HG03439 (cell line): Measurements from ENCODE around the gene RAD23B.
"Not testable (repeated sequence)": the region's sequence is repeated elsewhere in the genome, so short reads cannot be mapped to it uniquely, and the experiment has no call there.

Source experiments
- ATAC-seq: cut with Tn5 transposase; IDR thresholded peaks from one replicate; pipeline ENCODE4 v1.9.1; 2021; ENCODE audit warnings: mild to moderate bottlenecking, moderate library complexity; ENCODE audit not compliant: unreplicated experiment

Gene RAD23B

DNA sequence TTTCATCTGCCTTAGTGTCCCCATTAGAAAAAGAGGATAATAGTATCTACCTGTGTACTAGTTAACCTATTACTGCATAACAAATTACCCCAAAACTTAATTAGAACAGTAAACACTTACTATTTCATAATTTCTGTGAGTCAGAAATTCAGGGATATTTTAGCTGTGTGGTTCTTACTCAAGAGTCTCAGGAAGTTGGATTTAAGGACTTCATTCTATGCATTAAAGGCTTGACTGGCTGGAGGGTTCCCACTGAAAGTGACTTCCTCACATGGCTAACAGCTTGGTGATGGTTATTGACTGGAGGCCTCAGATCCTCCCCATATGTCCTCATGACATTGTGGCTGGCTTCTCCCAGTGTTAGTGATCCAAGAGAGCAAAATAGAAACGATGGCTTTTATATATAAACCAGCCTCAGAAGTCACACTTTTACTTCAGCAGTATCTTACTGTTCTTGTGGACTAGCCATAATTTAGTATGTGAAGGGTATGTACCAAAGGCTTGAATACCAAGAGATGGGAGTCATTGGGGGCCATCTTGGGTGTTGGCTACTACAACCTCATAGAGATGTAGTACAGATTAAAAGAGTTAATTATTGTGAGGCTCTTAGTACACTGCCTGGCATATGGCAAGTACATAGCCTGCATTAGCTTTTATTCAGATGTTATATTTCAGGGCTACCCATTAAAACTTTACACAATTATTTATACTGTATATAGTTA, 9.9 kb downstream of the RAD23B start:
- no peak for ATAC-seq

DNA sequence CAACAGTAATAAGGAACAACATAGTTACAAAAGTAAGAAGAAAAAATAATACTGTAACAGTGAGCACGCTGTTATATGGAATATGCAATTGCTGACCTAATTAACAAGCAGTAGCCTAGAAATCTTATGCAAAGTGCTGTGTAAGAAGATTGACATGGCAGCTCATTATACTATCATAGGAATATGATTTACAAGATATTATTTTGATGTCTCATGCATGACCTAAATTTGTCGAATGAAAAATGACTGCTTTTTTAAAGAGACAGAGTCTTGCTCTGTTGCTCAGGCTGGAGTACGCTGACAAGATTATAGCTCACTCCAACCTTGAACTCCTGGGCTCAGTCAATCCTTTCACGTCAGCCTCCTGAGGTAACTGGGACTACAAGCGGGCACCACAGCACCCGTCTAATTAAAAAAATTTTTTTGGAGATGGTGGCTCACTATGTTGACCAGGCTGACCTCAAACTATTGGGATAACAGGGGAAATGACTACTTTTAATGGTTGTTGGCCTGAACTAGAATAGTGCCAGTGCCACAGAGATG, 10.5 kb downstream of the RAD23B start:
- no peak for ATAC-seq

DNA sequence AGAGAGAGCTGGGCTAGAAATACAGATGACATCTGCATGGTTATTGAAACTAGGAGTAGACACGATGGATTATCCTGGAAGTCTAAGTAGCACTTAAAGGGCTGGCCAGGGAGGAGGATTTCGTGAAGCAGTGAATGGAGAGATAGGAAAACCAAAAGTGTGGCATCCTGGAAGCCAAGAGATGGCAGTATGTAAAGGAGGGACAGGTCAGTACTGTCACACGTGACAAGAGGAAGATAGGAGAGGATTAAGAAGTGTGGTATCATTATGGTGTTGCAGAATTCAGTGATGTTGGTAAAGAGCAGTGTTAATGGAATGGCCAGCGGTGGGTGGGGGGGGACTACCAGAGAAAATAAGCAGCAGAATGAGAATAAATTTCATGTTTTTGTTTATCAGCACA, 11.7 kb downstream of the RAD23B start:
- ATAC-seq = no peak

DNA sequence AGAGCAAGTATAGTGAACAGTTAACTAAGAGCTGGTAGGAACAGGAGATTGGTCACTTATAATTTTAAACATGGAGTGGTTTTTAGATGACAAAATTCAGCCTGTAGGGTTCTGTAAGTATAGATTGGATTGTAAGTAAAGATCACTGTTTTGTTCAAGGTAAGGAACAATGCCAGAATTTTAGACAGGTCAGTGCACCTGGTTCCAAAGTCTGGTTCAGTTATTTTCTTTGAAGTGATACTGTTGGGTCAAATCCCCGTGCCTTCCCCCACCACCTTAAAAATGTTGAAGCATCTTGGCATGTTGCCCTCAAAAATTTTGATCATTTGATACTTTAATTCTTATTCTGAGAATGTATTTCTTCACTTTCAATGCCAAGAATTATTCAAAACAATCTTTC, 12.9 kb downstream of the RAD23B start:
- no peak for ATAC-seq

DNA sequence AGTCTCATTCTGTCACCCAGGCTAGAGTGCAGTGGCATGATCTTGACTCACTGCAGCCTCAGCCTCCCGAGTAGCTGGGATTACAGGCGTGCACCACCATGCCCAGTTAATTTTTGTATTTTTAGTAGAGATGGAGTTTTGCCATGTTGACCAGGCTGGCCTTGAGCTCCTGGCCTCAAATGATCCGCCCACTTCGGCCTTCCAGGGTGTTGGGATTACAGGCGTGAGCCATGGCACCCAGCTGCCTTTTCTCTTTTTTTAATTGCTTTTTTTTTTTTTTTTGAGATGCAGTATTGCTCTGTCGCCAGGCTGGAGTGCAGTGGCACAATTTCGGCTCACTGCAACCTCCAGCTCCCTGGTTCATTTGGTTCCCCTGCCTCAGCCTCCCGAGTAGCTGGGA, 13.5 kb downstream of the RAD23B start:
- ATAC-seq = not testable (repeated sequence)

DNA sequence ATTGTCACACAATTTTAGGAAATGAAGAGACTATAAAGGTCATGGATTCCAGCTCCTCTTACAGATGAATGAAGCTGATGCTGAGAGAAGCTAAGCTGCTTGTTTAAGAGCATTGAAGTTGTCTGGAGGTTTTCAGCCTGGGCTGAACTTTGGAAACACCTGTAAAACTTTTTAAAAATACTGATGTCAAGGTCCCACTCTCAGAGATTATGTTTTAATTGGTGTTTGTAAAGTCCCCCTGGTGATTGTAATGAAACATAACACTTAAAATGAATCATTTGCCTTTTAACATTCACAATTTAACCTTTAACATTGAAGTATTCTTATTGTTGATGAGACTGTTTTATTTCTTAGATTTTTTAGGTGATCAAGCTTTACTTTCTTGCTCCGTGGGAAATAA, 16.4 kb downstream of the RAD23B start:
- ATAC-seq = no peak

DNA sequence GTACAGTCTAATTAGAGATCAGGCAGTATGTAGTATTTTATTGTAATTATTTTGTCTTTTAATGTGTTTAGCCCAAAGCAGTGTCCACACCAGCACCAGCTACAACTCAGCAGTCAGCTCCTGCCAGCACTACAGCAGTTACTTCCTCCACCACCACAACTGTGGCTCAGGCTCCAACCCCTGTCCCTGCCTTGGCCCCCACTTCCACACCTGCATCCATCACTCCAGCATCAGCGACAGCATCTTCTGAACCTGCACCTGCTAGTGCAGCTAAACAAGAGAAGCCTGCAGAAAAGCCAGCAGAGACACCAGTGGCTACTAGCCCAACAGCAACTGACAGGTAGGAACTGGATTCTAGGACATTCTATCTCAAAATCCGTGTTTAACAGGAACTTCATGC, 23.2 kb downstream of the RAD23B start:
- ATAC-seq = no peak

DNA sequence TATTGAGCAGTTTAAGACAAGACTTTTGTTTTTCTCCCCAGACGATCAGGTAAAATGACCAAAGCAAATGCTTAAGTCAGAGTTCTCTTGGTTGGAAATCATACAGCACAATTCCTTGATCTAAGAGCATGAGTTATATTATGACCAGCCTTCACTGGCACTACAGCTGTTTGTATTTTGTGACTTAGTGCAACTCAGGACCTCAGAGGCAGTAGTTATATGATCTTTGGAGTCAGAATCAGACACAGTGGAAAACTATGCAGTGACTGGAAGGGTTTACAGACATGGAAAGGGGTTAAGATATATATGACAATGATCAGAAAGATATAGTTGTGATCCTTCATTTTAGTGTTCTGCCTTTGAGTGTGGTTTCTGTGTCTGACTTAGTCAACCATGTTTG, 24.3 kb downstream of the RAD23B start:
- ATAC-seq = no peak

DNA sequence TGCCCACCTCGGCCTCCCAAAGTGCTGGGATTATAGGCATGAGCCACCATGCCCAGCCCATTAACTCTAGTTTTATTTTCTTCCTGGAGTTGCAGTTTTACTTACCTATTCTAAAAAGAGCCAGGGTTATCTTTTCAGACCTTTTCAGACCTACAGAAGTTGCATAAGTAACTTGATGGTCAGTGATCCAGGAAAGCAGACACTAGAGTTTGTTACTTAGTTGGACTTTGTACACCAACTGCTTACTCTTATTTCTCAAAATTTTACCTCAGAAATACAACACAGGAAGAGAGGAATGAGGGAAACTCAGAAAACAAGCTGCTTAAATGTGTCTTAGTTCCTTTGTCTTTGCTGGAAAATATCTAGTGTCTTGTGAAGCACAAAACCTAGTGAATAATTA, 25.4 kb downstream of the RAD23B start:
- ATAC-seq = no peak

DNA sequence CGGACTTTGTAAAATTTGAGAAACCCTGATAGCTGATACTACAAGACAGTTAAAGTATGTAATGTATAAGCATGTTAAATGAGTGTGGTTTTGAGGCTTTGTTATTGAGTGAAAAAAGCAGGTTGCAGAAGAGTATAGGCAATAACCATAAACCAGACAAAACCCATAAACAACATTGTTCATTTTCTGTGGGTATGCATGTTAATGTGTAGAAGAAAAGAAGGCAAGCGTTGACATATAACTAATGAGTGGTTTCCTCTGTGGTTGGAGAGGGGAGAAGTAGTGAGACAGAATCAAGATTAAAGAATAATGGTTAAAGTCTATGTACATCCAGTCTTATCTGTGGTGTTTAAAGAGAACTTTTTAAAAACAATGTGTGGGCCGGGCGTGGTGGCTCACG, 26.2 kb downstream of the RAD23B start:
- no peak for ATAC-seq

DNA sequence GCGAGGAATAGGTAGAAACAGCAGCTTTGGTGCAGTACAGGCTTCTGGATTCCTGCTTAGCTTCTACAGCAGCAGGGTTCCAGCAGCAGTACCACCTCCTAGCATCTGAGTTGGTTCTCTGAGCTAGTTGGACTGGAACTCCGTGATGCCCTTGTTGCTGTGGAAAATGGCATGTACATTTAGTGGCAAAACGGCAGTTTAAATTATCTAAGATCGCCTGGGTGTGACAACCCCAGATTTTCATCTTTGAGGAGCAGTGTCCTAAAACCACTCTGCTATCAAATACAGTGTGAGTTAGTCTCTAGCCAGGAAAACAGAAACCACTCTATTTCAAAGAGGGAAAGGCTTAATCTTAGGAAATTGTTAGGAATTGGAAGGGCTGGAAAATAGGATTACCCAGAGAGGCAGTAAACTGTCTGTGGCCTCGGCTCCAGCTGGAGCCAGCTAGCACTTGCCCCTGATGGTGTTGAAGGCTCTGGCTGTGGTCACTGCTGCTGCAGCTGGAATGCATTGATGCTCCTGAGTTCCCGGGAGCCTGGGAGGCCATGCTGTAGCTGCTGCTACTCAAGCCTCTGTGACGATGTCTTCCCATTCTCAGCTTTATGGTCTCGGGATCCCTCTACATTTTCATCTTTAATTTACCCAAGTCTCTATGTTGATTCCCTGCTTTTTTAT, 29.4 kb downstream of the RAD23B start:
- no peak for ATAC-seq

DNA sequence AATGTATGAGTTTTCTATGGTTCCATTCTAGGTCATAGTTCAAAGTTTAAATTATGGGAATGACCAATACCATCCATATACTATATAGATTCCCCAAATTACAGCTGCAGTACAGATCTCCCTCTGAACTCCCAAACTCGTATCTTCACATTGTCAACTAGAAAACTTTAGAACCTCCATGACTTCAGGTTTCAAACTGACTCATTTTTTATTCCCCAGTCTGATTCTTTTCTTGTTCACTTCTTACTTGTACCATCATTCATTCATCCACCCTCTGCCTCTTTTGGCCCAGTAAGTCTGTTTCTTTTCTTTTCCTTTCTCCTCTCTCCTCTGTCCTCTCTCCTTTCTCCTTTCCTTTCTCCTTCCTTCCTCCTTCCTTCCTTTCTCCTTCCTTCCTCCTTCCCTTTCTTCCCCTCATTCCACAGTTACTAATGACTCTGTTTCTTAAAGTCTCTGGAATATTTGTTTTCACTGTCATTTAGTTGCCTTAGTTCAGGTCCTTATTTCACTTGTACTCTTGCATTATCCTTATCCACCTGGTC, 30.5 kb downstream of the RAD23B start:
- no peak for ATAC-seq

DNA sequence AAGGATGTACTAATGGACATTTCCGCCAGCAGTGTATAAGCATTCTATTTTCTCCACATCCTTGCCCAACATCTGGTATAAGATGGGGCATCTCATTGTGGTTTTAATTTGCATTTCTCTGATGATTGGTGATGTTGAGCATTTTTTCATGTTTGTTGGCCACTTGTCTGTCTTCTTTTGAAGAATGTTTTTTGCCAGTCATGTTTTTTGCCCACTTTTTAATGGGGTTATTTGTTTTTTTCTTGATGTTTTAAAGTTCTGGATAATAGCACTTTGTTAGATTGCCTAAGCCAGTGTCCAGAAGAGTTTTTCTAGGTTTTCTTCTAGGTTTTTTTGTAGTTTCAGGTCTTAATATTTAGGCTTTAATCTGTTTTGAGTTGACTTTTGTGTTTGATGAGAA, 31.7 kb downstream of the RAD23B start:
- no peak for ATAC-seq

DNA sequence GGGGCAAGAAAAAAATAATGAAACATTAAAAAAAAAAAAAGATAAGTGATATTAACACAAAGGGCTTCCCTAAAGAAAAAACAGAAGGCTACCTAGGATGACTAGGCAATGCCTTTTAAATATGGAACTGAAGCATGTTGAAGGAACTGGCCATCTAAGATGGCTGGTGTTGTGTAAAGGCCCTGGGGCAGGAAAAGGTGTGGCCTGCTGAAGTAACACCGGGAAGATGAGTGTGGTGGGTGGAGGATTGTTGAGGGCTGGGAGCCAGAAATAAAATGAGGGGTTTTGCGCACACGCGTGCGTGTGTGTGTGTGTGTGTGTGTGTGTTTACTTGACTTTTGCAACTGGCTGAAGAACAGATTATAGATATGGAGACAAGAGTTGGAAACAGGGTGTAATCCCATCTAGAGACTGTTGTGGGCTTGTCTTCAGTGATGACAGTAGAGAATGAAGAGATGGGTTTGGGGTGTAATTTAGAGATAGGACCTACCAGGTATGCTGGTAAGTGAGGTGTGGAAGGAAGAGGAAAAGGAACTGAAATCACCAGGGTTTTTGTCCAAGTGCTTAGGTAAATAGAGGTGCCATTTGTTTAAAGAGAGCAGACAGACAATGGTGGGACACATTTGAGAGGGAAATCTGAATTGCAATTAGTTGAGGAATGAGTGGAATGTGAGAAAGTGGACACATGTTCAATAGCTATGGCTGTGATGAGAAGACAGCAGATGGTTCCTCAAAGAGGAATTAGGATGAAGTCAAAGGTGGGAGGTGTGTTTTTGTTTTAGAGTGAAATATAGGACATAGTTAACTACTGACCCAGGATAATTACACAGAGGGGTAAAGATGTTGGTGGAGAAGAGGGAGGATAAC, 33.9 kb downstream of the RAD23B start:
- ATAC-seq = no peak

DNA sequence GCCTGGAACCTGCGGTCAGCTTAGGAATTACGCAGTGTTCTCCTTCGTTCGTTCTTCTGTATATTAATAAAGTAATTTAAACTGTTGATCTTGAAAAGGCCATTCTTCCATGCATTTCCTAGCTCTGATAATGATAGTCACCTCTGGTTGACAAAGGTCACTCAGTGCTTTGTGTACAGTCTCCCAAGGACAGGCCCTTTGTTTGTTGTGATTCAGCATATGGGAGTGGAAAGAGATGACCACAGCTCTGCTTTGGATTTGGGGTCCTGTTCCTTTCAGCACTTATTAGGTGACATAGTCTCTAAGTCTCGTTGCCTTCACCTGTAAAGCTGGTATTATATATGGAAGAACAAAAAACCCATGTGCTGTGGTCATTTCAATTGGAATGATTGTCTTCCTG, 39.6 kb downstream of the RAD23B start:
- ATAC-seq = no peak

DNA sequence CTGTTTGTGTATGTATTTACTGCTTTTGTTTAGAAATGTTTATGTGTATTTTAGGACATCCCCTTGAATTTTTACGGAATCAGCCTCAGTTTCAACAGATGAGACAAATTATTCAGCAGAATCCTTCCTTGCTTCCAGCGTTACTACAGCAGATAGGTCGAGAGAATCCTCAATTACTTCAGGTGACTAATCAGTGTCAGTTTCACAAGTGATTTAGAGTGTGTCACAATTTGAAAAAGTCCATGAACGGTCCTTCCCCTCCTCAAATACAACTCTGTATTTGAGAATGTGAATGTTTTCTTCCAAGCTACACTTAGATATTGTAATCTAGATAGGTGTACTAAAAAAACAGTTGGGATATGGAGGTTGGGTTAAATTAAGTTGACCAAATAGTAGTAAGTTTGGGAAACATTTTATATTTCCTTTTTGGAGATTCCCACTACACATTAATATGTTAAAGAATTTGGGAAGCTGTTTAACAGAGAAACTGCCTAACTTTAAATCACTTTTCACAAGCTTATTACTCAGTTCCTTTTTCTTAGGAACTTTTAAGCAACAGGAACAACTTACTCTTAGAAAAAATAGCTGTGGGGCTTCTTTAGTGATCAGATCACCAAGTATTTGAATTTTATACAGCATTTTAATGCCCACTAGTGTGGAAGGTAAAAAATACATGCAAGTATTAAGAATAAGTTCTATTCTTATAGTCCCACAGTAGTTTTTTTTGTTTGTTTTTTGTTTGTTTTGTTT, 40.9 kb downstream of the RAD23B start:
- ATAC-seq = no peak

DNA sequence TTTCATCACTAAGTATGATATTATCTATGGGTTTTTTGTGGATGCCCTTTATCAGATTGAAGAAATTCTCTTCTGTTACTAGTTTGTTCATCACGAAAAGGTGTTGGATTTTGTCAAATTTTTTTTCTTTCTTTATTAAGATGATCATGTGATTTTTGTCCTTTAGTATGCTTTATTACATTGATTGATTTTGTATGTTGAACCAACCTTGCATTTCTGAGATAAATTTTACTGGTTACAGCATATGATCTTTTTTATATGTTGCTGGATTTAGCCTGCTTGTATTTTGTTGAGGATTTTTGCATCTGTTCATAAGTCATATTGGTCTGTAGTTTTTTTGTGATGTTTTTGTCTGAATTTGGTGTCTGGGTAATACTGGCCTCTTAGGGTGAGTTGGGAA, 42.8 kb downstream of the RAD23B start:
- ATAC-seq = no peak

DNA sequence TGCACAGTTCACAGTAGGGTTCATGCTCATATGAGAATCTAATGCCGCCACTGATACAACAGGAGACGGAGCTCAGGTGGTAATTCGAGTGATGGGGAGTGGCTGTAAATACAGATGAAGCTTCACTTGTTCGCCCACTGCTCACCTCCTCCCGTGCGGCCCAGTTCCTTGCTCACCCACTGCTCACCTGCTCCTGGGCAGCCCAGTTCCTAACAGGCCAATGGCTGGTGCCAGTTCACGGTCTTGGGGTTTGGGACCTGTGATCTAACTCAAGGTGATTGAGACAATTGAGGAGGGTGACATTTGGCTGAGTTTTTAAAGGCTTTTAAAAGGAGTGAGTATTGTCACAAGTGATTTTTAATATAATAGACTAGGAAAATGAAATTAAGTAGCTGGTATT, 45.4 kb downstream of the RAD23B start:
- ATAC-seq = no peak

DNA sequence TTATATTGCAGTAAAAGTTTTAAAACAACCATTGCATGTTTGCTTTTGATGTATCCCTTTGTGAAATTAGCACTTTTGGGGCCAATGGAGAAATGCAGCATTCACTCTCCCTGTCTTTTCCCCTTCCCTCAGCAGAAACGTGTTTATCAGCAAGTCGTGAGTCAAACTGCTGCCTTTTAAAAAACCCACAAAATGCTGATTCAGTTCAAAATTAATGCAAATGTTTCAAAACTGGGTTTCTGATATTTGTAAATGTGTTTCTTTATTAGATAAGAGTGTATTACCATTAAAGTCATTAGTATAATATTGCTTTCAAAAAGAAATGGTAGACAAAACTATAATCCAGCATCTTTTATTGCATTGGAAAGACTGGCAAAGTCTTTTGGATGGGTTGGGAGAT, 47.3 kb downstream of the RAD23B start:
- no peak for ATAC-seq

DNA sequence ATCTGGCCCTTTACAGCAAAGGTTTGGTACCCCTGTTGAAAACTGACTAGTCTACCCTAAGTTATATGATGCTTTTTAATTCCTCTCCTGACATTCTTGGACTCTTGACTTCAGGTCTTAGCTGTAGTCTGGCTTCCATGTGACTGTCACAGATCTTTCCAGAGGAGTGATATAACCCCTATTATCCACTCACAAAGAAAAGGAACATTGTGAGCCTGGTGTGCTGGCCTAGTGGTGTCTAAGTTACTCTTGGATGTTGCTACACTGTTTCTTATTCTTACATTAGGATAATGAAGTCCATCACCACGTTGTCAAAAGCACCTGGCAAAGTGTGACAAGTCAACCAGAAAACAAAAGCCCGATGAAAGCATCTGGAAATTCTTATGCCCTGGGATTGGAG, 49.8 kb downstream of the RAD23B start:
- ATAC-seq = no peak

DNA sequence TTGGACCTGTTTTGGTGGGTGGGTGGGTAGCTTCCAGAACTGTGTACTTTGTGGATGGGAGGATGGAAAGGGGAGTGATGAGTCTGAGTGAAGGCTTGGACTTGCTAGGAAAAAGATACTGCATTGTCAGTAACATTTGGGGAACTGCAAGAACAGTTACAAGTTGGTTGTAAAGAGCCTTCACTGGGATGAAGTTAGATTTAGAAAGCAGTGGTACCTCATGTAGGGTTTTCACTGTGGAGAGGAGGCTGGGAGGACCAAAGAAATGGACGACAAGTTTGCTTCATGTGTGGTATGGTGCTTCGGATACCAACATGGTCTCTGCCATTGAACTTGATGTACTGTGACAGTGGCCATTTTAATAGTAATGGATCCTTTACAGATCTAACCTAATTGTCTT, 50.3 kb downstream of the RAD23B start:
- no peak for ATAC-seq
